GM19467 (cell line): ENCODE data around the gene KLRD1.
"Not testable (repeated sequence)": the region's sequence is repeated elsewhere in the genome, so short reads cannot be mapped to it uniquely, and the experiment has no call there.

Experiments
- ATAC-seq: cut with Tn5 transposase; IDR thresholded peaks from one replicate; pipeline ENCODE4 v1.9.1; 2021; ENCODE audit warnings: mild to moderate bottlenecking, moderate library complexity; ENCODE audit not compliant: unreplicated experiment

The KLRD1 gene

GRCh38 chr12:10307630-10308029 lies at the start of gene KLRD1:
KLRD1 (plus strand) TSS chr12:10307870; CDS start chr12:10308078, 208 bp downstream.
- no peak for ATAC-seq

- ATAC-seq: no peak
Measured at GRCh38 chr12:10260927-10261326, 46.7 kb upstream of the KLRD1 start.

GRCh38 chr12:10268037-10268436 lies 39.6 kb upstream of the KLRD1 start:
- no peak for ATAC-seq

GRCh38 chr12:10272467-10272866 lies 35.2 kb upstream of the KLRD1 start:
- no peak for ATAC-seq

- ATAC-seq: no peak
Measured at GRCh38 chr12:10276774-10277173, 30.9 kb upstream of the KLRD1 start.

- ATAC-seq: no peak
Measured at GRCh38 chr12:10278104-10278503, 29.6 kb upstream of the KLRD1 start.

- no peak for ATAC-seq
Measured at GRCh38 chr12:10279937-10280336, 27.7 kb upstream of the KLRD1 start.

- ATAC-seq: no peak
Measured at GRCh38 chr12:10283027-10283426, 24.6 kb upstream of the KLRD1 start.

GRCh38 chr12:10285919-10286318 lies 21.8 kb upstream of the KLRD1 start:
- no peak for ATAC-seq

GRCh38 chr12:10289005-10289754 lies 18.5 kb upstream of the KLRD1 start:
- ATAC-seq: no peak

- ATAC-seq: no peak
Measured at GRCh38 chr12:10291030-10291429, 16.6 kb upstream of the KLRD1 start.

- ATAC-seq: no peak
Measured at GRCh38 chr12:10293151-10293550, 14.5 kb upstream of the KLRD1 start.

GRCh38 chr12:10293570-10294227 lies 14.0 kb upstream of the KLRD1 start:
- ATAC-seq: no peak

GRCh38 chr12:10301103-10301502 lies 6.6 kb upstream of the KLRD1 start:
- no peak for ATAC-seq

- ATAC-seq: no peak
Measured at GRCh38 chr12:10304161-10304574, 3.5 kb upstream of the KLRD1 start.

GRCh38 chr12:10305411-10305810 lies 2.3 kb upstream of the KLRD1 start:
- ATAC-seq: no peak

GRCh38 chr12:10310926-10311720 lies 3.5 kb downstream of the KLRD1 start:
- ATAC-seq: no peak

GRCh38 chr12:10319388-10319787 lies 11.7 kb downstream of the KLRD1 start:
- no peak for ATAC-seq

- ATAC-seq: no peak
Measured at GRCh38 chr12:10320643-10321042, 13.0 kb downstream of the KLRD1 start.

- not testable (repeated sequence) for ATAC-seq
Measured at GRCh38 chr12:10328691-10329090, 21.0 kb downstream of the KLRD1 start.

- ATAC-seq: no peak
Measured at GRCh38 chr12:10331642-10332239, 24.1 kb downstream of the KLRD1 start.
